Activated gamma-delta T cell treated with Interleukin-2 at 50 U/mL for 16 hours (primary cell): ENCODE measurements around the gene DUSP22.

Experiments used
- DNase-seq: peaks from one replicate; pipeline ENCODE4 v3.0.0-alpha.2; 2020

DUSP22 gene

GRCh38 chr6:400815-401214 is 108.5 kb downstream of the DUSP22 start:
- DNase-seq: no peak
